Neural progenitor cell (in vitro differentiated cells): ENCODE data around the gene TGM3.

ENCODE experiments used
- CTCF ChIP-seq: fragments of 200-600 bp; sonication (generic); IDR thresholded peaks from 2 replicates; pipeline ENCODE4 v1.5.1; 2017; ENCODE audit warnings: antibody characterized with exemption, mild to moderate bottlenecking
- EZH2phosphoT487 ChIP-seq: fragments of 200-600 bp; sonication (generic); IDR thresholded peaks from 2 replicates; pipeline ENCODE4 v1.6.1; 2017; ENCODE audit warnings: antibody characterized with exemption

GRCh38 chr20:2252419-2252997, 43.3 kb upstream of the TGM3 start:
- TF ChIP-seq CTCF: no peak
- TF ChIP-seq EZH2phosphoT487: no peak
